ENCODE results near the gene CAMKMT.

The CAMKMT gene

GRCh38 chr2:44649381-44649780 lies 287.6 kb downstream of the CAMKMT start:
- no peak for DNase-seq (ENCODE audit: low spot score)

- no peak for DNase-seq (ENCODE audit: low spot score)
Observed at GRCh38 chr2:44650796-44651195, 289.0 kb downstream of the CAMKMT start.

- no peak for DNase-seq (ENCODE audit: low spot score)
Observed at GRCh38 chr2:44651974-44652373, 290.2 kb downstream of the CAMKMT start.

GRCh38 chr2:44652701-44653100 lies 291.0 kb downstream of the CAMKMT start:
- peak; percentile 85 for DNase-seq (ENCODE audit: low spot score)

GRCh38 chr2:44655401-44655864 lies 293.7 kb downstream of the CAMKMT start:
- no peak for DNase-seq (ENCODE audit: low spot score)

- no peak for DNase-seq (ENCODE audit: low spot score)
Observed at GRCh38 chr2:44656460-44656859, 294.7 kb downstream of the CAMKMT start.

- no peak for DNase-seq (ENCODE audit: low spot score)
Observed at GRCh38 chr2:44663471-44664073, 301.8 kb downstream of the CAMKMT start.

GRCh38 chr2:44668336-44668735 lies 306.6 kb downstream of the CAMKMT start:
- DNase-seq (ENCODE audit: low spot score): no peak

- no peak for DNase-seq (ENCODE audit: low spot score)
Observed at GRCh38 chr2:44671276-44671675, 309.5 kb downstream of the CAMKMT start.

- no peak for DNase-seq (ENCODE audit: low spot score)
Observed at GRCh38 chr2:44671916-44672315, 310.2 kb downstream of the CAMKMT start.

- no peak for DNase-seq (ENCODE audit: low spot score)
Observed at GRCh38 chr2:44672431-44672830, 310.7 kb downstream of the CAMKMT start.

GRCh38 chr2:44674473-44675284 lies 312.9 kb downstream of the CAMKMT start:
- DNase-seq (ENCODE audit: low spot score): no peak

GRCh38 chr2:44676379-44676778 lies 314.6 kb downstream of the CAMKMT start:
- no peak for DNase-seq (ENCODE audit: low spot score)

- DNase-seq (ENCODE audit: low spot score): no peak
Observed at GRCh38 chr2:44679584-44679983, 317.8 kb downstream of the CAMKMT start.

- no peak for DNase-seq (ENCODE audit: low spot score)
Observed at GRCh38 chr2:44679990-44680389, 318.2 kb downstream of the CAMKMT start.

- no peak for DNase-seq (ENCODE audit: low spot score)
Observed at GRCh38 chr2:44680424-44680971, 318.8 kb downstream of the CAMKMT start.

GRCh38 chr2:44680983-44681531 lies 319.3 kb downstream of the CAMKMT start:
- no peak for DNase-seq (ENCODE audit: low spot score)

GRCh38 chr2:44682459-44682858 lies 320.7 kb downstream of the CAMKMT start:
- no peak for DNase-seq (ENCODE audit: low spot score)

GRCh38 chr2:44684559-44684958 lies 322.8 kb downstream of the CAMKMT start:
- DNase-seq (ENCODE audit: low spot score): no peak

- no peak for DNase-seq (ENCODE audit: low spot score)
Observed at GRCh38 chr2:44686561-44686960, 324.8 kb downstream of the CAMKMT start.

GRCh38 chr2:44687686-44688455 lies 326.1 kb downstream of the CAMKMT start:
- DNase-seq (ENCODE audit: low spot score): no peak

- DNase-seq (ENCODE audit: low spot score): no peak
Observed at GRCh38 chr2:44688456-44689124, 326.8 kb downstream of the CAMKMT start.
